ENCODE measurements around the gene STON1. TPM values are rescaled to one million over a fixed set of nuclear protein-coding genes. Genes with fewer than 3 reads are reported as not detected.
"Not testable (repeated sequence)": the region's sequence is repeated elsewhere in the genome, so short reads cannot be mapped to it uniquely, and the experiment has no call there.

STON1 gene
- total RNA-seq, 1 donor, result 25.0 TPM

GRCh38 chr2:48511849-48512470 is 18.0 kb upstream of the STON1 start:
- no peak for TF ChIP-seq CTCF (IDR thresholded peaks at IDR 0.05; ENCODE audit: insufficient read depth, low read depth, low read length)
- peak; percentile 94 for DNase-seq (ENCODE audit: low read depth)
- no peak overlapping the region for H3K4me3 ChIP-seq (ENCODE audit: low read depth, low read length)

- TF ChIP-seq CTCF (IDR thresholded peaks at IDR 0.05; ENCODE audit: insufficient read depth, low read depth, low read length), result no peak
- DNase-seq (ENCODE audit: low read depth), result no peak
- H3K4me3 ChIP-seq (ENCODE audit: low read depth, low read length), result no peak overlapping the region
These were observed 17.4 kb upstream of the STON1 start for GRCh38 chr2:48512571-48512970.

- no peak for TF ChIP-seq CTCF (IDR thresholded peaks at IDR 0.05; ENCODE audit: insufficient read depth, low read depth, low read length)
- peak; percentile 77 for DNase-seq (ENCODE audit: low read depth)
- H3K4me3 ChIP-seq (ENCODE audit: low read depth, low read length), result no peak overlapping the region
These were observed 15.5 kb upstream of the STON1 start for GRCh38 chr2:48514348-48515003.

GRCh38 chr2:48515513-48515985 is 14.4 kb upstream of the STON1 start:
- no peak overlapping the region for H3K4me3 ChIP-seq (ENCODE audit: low read depth, low read length)
- no peak for TF ChIP-seq CTCF (IDR thresholded peaks at IDR 0.05; ENCODE audit: insufficient read depth, low read depth, low read length)
- DNase-seq (ENCODE audit: low read depth), result peak; percentile 60

GRCh38 chr2:48519593-48519992 is 10.4 kb upstream of the STON1 start:
- H3K4me3 ChIP-seq (ENCODE audit: low read depth, low read length), result no peak overlapping the region
- no peak for TF ChIP-seq CTCF (IDR thresholded peaks at IDR 0.05; ENCODE audit: insufficient read depth, low read depth, low read length)
- DNase-seq (ENCODE audit: low read depth), result no peak

- not testable (repeated sequence) for DNase-seq (ENCODE audit: low read depth); H3K4me3 ChIP-seq (ENCODE audit: low read depth, low read length)
These were observed 5.2 kb upstream of the STON1 start for GRCh38 chr2:48524756-48525155.

GRCh38 chr2:48525269-48525943 is 4.5 kb upstream of the STON1 start:
- no peak overlapping the region for H3K4me3 ChIP-seq (ENCODE audit: low read depth, low read length)
- peak; percentile 93 for DNase-seq (ENCODE audit: low read depth)
- TF ChIP-seq CTCF (IDR thresholded peaks at IDR 0.05; ENCODE audit: insufficient read depth, low read depth, low read length), result no peak

Data from fibroblast of villous mesenchyme (primary cell).